H9 (cell line): ENCODE data around the gene SMARCA2. TPM values are rescaled to one million over a fixed set of nuclear protein-coding genes. Genes with fewer than 3 reads are reported as not detected.
A peak's percentile ranks its signal among the peaks of the same experiment; 100 is the strongest.

ENCODE experiments used
- DNase-seq: peaks from one replicate; pipeline ENCODE4 v3.0.0-alpha.2; 2017
- H2AFZ ChIP-seq: one replicate; pipeline ENCODE4 v1.6.1; 2013; ENCODE audit warnings: mild to moderate bottlenecking, low read length, control low read depth, moderate library complexity
- H2AK5ac ChIP-seq: 2 replicates; pipeline ENCODE4 v1.6.1; 2013; ENCODE audit warnings: low read length, control low read depth, mixed read lengths; ENCODE audit not compliant: insufficient read length
- H2BK120ac ChIP-seq: one replicate; pipeline ENCODE4 v1.6.1; 2013; ENCODE audit warnings: low read depth, mild to moderate bottlenecking, low read length, control low read depth, inconsistent platforms; ENCODE audit not compliant: poor library complexity, severe bottlenecking
- H2BK12ac ChIP-seq: 2 replicates; pipeline ENCODE4 v1.6.1; 2013; ENCODE audit warnings: low read length, control low read depth, mixed read lengths, low read depth; ENCODE audit not compliant: insufficient read length
- H2BK15ac ChIP-seq: 2 replicates; pipeline ENCODE4 v1.6.1; 2013; ENCODE audit warnings: low read depth, low read length, control low read depth
- H2BK20ac ChIP-seq: one replicate; pipeline ENCODE4 v1.6.1; 2013; ENCODE audit warnings: low read depth, mild to moderate bottlenecking, low read length, control low read depth, inconsistent platforms; ENCODE audit not compliant: poor library complexity, severe bottlenecking
- H2BK5ac ChIP-seq: 2 replicates; pipeline ENCODE4 v1.6.1; 2013; ENCODE audit warnings: low read length, control low read depth, mixed read lengths; ENCODE audit not compliant: insufficient read length
- H3K14ac ChIP-seq: 2 replicates; pipeline ENCODE4 v1.6.1; 2013; ENCODE audit warnings: low read length, control low read depth; ENCODE audit not compliant: insufficient read depth
- H3K18ac ChIP-seq: 2 replicates; pipeline ENCODE4 v1.6.1; 2013; ENCODE audit warnings: low read depth, mild to moderate bottlenecking, mixed read lengths, low read length, control low read depth; ENCODE audit not compliant: insufficient read length
- H3K23ac ChIP-seq: 2 replicates; pipeline ENCODE4 v1.6.1; 2013; ENCODE audit warnings: low read length, control low read depth, mixed read lengths, low read depth; ENCODE audit not compliant: insufficient read length
- H3K23me2 ChIP-seq: 2 replicates; pipeline ENCODE4 v1.6.1; 2013; ENCODE audit warnings: low read depth, mild to moderate bottlenecking, mixed read lengths, low read length, control low read depth; ENCODE audit not compliant: insufficient read length, poor library complexity, severe bottlenecking
- H3K27ac ChIP-seq: 2 replicates; pipeline ENCODE4 v1.5.1; 2013; ENCODE audit warnings: low read length, control low read depth, mixed read lengths, low read depth; ENCODE audit not compliant: insufficient read length
- H3K27me3 ChIP-seq: 2 replicates; pipeline ENCODE4 v1.6.1; 2013; ENCODE audit warnings: low read length, control low read depth, inconsistent platforms; ENCODE audit not compliant: insufficient read depth
- H3K4ac ChIP-seq: 2 replicates; pipeline ENCODE4 v1.6.1; 2013; ENCODE audit warnings: low read depth, mild to moderate bottlenecking, control low read depth, inconsistent platforms, low read length, moderate library complexity
- H3K4me1 ChIP-seq: 2 replicates; pipeline ENCODE4 v1.6.1; 2013; ENCODE audit warnings: low read length, control low read depth, inconsistent platforms; ENCODE audit not compliant: insufficient read depth
- H3K4me2 ChIP-seq: 2 replicates; pipeline ENCODE4 v1.6.1; 2013; ENCODE audit warnings: low read length, control low read depth, mixed read lengths; ENCODE audit not compliant: insufficient read length, insufficient read depth
- H3K56ac ChIP-seq: 2 replicates; pipeline ENCODE4 v1.6.1; 2013; ENCODE audit warnings: low read depth, mild to moderate bottlenecking, mixed read lengths, low read length, control low read depth; ENCODE audit not compliant: insufficient read length
- H3K79me1 ChIP-seq: 2 replicates; pipeline ENCODE4 v1.6.1; 2013; ENCODE audit warnings: low read depth, mild to moderate bottlenecking, moderate library complexity, low read length, control low read depth, inconsistent platforms; ENCODE audit not compliant: insufficient read depth, poor library complexity, severe bottlenecking
- H3K79me2 ChIP-seq: 2 replicates; pipeline ENCODE4 v1.6.1; 2013; ENCODE audit warnings: low read length, control low read depth, inconsistent platforms; ENCODE audit not compliant: insufficient read depth
- H3K9ac ChIP-seq: 2 replicates; pipeline ENCODE4 v1.6.1; 2013; ENCODE audit warnings: low read length, control low read depth, mixed read lengths; ENCODE audit not compliant: insufficient read length; ENCODE audit errors: extremely low read depth
- H3K9me3 ChIP-seq: one replicate; pipeline ENCODE4 v1.6.1; 2013; ENCODE audit warnings: low read depth, low read length, inconsistent platforms; ENCODE audit not compliant: control insufficient read depth
- H3T11ph ChIP-seq: one replicate; pipeline ENCODE4 v1.6.1; 2013; ENCODE audit warnings: mild to moderate bottlenecking, low read length, control low read depth, inconsistent platforms
- H4K20me1 ChIP-seq: one replicate; pipeline ENCODE4 v1.6.1; 2013; ENCODE audit not compliant: control insufficient read depth, insufficient read length, insufficient read depth
- H4K5ac ChIP-seq: 2 replicates; pipeline ENCODE4 v1.6.1; 2013; ENCODE audit warnings: low read depth, mild to moderate bottlenecking, mixed read lengths, low read length, control low read depth; ENCODE audit not compliant: insufficient read length
- H4K8ac ChIP-seq: replicated peaks from 2 replicates; pipeline ENCODE4 v1.6.1; 2013; ENCODE audit warnings: low read length, control low read depth, mixed read lengths, low read depth; ENCODE audit not compliant: insufficient read length
- H4K91ac ChIP-seq: 2 replicates; pipeline ENCODE4 v1.6.1; 2013; ENCODE audit warnings: low read depth, mild to moderate bottlenecking, moderate library complexity, mixed read lengths, low read length, control low read depth; ENCODE audit not compliant: insufficient read length
- H3K27ac Mint-ChIP-seq, 3 experiments: 2 replicates in 2 of 3; 3 replicates in 1 of 3; pipeline ENCODE4 v1.8.0; 2020 to 2021; ENCODE audit warnings: mixed read lengths in 3 of 3, mild to moderate bottlenecking in 1 of 3, moderate library complexity in 1 of 3
- H3K27me3 Mint-ChIP-seq: 2 replicates; pipeline ENCODE4 v1.8.0; 2021; ENCODE audit warnings: low read depth, mild to moderate bottlenecking, moderate library complexity, mixed read lengths
- H3K36me3 Mint-ChIP-seq, 3 experiments: 2 replicates in 2 of 3; 3 replicates in 1 of 3; pipeline ENCODE4 v1.8.0; 2020 to 2021; ENCODE audit warnings: low read depth in 3 of 3, mixed read lengths in 3 of 3; ENCODE audit not compliant: insufficient read depth in 1 of 3
- H3K4me1 Mint-ChIP-seq, 2 experiments: 2 replicates each; pipeline ENCODE4 v1.8.0; 2020; ENCODE audit warnings: mixed read lengths in 2 of 2
- H3K4me3 Mint-ChIP-seq, 2 experiments: 2 replicates in 1 of 2; 3 replicates in 1 of 2; pipeline ENCODE4 v1.8.0; 2020 to 2021; ENCODE audit warnings: mild to moderate bottlenecking in 2 of 2, mixed read lengths in 2 of 2, moderate library complexity in 1 of 2
- H3K9me3 Mint-ChIP-seq, 2 experiments: 2 replicates in 1 of 2; 3 replicates in 1 of 2; pipeline ENCODE4 v1.8.0; 2020; ENCODE audit warnings: mild to moderate bottlenecking in 2 of 2, mixed read lengths in 2 of 2, moderate library complexity in 1 of 2
- WGBS: extraction: QIAGEN DNeasy Blood & Tissue Kit; methylation state at CpG from one replicate; pipeline ENCODE4 v1.1.7; 2013; ENCODE audit warnings: missing lambda C conversion rate, low lambda C conversion rate, mixed read lengths; ENCODE audit not compliant: insufficient read length; ENCODE audit errors: extremely low coverage; 5-methylcytosine and 5-hydroxymethylcytosine counted together
- total RNA-seq: library from RNA; stranded (reverse); gene quantifications from 2 replicates; pipeline ENCODE4 v1.2.1, GENCODE V29; 2021
- TF ChIP-seq, protein P1 (sequence below): fragments of 200-600 bp; sonication (generic); conservative IDR thresholded peaks from 3 replicates; pipeline ENCODE4 v1.8.0; 2021; ENCODE audit warnings: antibody characterized with exemption, mild to moderate bottlenecking

The SMARCA2 gene
- total RNA-seq, 1 experiment from 2014 or later = 15.3 TPM

DNA sequence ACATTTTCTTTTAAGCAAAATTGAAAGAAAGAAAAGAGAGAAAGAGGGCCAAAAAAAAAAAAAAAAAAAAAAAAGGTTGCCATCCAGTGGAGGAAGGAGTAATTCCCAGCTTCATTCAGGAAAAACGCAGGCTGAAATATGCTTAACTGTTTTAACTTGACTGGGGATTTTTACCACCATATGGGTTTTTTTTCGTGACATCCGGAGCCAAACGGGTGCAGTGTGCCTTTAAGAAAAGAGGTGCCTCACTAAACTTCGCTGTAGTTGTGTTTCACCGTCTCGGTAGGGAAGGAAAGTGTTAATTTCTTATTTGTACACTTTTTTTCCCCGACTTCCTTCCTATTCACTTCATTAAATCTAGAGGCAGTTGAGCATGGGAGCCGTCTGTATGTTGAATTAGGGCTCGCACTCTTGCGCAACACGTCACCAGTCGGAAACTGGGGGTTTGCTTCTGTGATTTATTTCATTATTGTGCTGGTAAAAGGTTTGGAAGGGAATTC, 143.0 kb downstream of the SMARCA2 start:
- no peak overlapping the region for H2AFZ ChIP-seq
- H3K4me3 Mint-ChIP-seq = peak overlapping the region; percentile 55 to 71
- no peak overlapping the region; the same call in 1 of the 2 replicates for H3K14ac ChIP-seq
- no peak overlapping the region for H4K8ac ChIP-seq
- peak overlapping the region; percentile 87 for H3K27ac ChIP-seq
- peaks cover 56 to 58% of the 10 kb centered on the region in 2 experiments for H3K4me1 Mint-ChIP-seq
- no peaks in the 10 kb centered on the region for H3K9me3 Mint-ChIP-seq
- no peaks in the 10 kb centered on the region for H3K79me2 ChIP-seq
- H4K91ac ChIP-seq = no peak overlapping the region
- H3K36me3 Mint-ChIP-seq = no peaks in the 10 kb centered on the region
- DNase-seq = peak; percentile 47
- no peak overlapping the region for H2BK15ac ChIP-seq
- H3K9me3 ChIP-seq = no peaks in the 10 kb centered on the region
- H2AK5ac ChIP-seq = no peak overlapping the region
- no CpG with 5 or more reads among the region's 13 CpGs for WGBS
- H3K23ac ChIP-seq = no peak overlapping the region
- H2BK120ac ChIP-seq = no peak overlapping the region
- no peak overlapping the region for H3T11ph ChIP-seq
- H3K27me3 Mint-ChIP-seq = no peaks in the 10 kb centered on the region
- no peaks in the 10 kb centered on the region for H3K79me1 ChIP-seq
- no peaks in the 10 kb centered on the region for H3K23me2 ChIP-seq
- H3K27me3 ChIP-seq = no peaks in the 10 kb centered on the region
- H3K56ac ChIP-seq = no peak overlapping the region
- no peak overlapping the region for H2BK5ac ChIP-seq
- TF ChIP-seq, protein P1, sequence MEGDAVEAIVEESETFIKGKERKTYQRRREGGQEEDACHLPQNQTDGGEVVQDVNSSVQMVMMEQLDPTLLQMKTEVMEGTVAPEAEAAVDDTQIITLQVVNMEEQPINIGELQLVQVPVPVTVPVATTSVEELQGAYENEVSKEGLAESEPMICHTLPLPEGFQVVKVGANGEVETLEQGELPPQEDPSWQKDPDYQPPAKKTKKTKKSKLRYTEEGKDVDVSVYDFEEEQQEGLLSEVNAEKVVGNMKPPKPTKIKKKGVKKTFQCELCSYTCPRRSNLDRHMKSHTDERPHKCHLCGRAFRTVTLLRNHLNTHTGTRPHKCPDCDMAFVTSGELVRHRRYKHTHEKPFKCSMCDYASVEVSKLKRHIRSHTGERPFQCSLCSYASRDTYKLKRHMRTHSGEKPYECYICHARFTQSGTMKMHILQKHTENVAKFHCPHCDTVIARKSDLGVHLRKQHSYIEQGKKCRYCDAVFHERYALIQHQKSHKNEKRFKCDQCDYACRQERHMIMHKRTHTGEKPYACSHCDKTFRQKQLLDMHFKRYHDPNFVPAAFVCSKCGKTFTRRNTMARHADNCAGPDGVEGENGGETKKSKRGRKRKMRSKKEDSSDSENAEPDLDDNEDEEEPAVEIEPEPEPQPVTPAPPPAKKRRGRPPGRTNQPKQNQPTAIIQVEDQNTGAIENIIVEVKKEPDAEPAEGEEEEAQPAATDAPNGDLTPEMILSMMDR = peak; percentile 27; the same call in 1 of the 3 replicates
- no peak overlapping the region for H3K18ac ChIP-seq
- H4K20me1 ChIP-seq = no peaks in the 10 kb centered on the region
- H2BK20ac ChIP-seq = no peak overlapping the region
- peaks cover 8% of the 10 kb centered on the region; the same call in 1 of the 2 replicates for H3K4me1 ChIP-seq
- H3K4me2 ChIP-seq = peak overlapping the region; percentile 27
- H3K9ac ChIP-seq = peak overlapping the region; percentile 31
- no peak overlapping the region for H2BK12ac ChIP-seq
- H3K4ac ChIP-seq = no peak overlapping the region
- peak overlapping the region; percentile 93 to 99 (median 98) for H3K27ac Mint-ChIP-seq
- H4K5ac ChIP-seq = no peak overlapping the region
